CD4-positive, alpha-beta T cell treated with Interleukin-12 subunit alpha and Interleukin-12 subunit beta, for 1 hour (primary cell): ENCODE measurements around the gene MARCKSL1.
A peak's percentile ranks its signal among the peaks of the same experiment; 100 is the strongest.
"Not testable (repeated sequence)": the region's sequence is repeated elsewhere in the genome, so short reads cannot be mapped to it uniquely, and the experiment has no call there.

Experiments
- DNase-seq: peaks from one replicate; pipeline ENCODE4 v3.0.0-alpha.2; 2020

The MARCKSL1 gene, protein sequence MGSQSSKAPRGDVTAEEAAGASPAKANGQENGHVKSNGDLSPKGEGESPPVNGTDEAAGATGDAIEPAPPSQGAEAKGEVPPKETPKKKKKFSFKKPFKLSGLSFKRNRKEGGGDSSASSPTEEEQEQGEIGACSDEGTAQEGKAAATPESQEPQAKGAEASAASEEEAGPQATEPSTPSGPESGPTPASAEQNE

DNA sequence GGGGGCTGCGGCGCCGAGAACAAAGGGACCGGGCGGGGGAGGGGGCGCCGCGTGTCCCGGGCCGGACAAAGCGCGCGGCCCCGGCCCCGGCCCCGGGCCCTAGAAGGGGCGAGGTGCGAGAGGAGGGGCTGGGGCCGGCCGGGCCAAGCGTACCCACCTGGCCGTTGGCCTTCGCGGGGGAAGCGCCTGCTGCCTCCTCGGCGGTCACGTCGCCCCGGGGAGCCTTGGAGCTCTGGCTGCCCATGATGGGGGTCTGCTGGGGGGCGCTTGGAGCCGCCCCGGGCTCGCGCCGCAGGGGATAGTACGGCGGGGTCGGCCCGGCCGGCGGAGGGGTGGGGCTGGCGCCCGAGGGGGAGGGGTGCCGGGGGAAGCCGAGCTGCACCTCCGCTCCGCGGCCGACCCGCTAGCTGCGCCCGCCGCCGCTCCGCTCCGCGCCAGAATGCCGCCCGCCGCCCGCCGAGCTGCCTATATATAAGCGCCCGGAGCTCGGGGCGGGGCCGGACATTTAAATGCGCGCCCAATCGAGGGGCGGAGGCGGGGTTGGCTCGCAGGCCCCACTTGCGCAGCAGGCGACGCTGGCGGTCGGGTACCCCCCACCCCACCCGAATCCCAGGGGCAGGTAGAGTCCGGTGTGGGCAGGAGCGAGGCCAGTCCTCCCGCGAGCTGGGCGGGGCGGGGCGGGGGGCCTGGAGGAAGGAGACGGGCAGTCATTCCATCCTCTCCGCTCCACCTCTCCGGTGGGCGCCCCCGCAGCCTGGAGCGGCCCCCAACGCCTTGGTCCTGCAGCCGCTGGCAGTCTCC is at the start of gene MARCKSL1:
Gene MARCKSL1, minus strand, starts transcription at position 444 of the 801 bp plus-strand sequence. Its CDS starts 200 bp downstream, at position 244.
- DNase-seq, result peak; percentile 91

DNA sequence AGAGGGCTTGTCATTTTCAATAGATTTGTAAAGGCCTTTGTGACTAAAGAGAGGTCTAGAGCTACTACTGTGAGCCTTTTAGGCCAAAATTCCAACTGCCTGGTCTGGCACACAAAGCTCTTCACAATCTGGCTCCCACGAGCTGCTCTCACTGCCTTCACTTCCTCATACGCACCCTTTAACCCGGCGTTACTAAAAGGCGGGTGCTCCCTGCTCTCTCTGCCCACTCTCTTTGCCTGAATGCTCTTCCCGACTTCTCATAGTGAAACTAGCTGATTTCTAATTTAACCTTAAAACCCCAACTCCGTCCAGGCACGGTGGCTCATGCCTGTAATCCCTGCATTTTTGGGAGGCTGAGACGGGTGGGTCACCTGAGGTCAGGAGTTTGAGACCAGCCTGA is 44.0 kb upstream of the MARCKSL1 start:
- no peak for DNase-seq

DNA sequence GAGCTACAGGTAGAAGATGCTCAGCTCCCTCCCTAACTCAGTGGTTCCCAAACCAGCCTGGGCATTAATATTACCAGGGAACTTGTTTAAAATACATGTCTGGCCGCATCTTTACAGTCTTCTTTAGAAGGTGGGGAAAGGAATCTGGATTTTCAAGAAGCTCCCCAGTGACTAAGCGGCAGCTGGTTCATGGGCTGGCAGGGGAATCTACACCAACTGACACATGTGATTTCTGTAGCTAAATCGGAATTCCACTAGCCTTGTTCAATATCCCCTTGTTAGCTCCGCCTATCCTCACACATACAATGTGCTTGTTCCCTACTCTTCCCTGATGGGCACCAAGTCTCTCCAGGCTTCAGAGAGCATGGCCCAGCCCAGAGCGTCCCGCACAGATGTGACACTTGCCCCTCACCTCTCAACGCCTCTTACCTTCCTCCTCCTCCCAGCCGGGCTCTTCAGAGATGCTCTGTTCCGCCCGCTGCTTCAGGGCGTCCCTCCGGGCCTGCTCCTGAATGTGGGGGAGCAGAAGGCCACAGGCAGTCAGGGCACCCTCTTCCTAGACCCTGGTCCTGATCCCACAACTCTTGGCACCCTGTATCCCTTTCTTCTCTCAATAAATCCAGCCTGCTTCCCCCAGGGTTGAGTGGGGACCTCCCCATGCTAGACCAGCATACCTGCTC is 41.6 kb upstream of the MARCKSL1 start:
- no peak for DNase-seq

DNA sequence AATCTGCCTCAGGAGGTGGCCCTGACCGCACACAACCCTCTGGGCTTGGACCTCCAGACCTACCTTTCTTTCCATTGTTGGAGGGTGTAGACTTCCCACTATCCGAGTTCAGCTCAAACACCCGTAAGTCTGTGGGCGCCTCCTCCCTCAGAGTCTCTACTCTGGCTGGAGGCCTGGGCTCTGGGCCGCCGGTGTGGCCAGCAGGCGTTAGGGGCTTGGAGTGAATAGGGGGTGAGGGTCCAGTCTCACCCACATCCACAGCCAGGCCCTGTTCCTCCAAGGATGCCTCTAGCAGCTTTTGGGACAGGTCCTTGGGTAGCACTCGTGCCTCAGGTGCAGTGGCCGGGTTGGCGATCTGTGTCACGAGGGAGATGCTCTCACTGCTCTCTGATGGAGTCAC is 40.2 kb upstream of the MARCKSL1 start:
- DNase-seq, result no peak

DNA sequence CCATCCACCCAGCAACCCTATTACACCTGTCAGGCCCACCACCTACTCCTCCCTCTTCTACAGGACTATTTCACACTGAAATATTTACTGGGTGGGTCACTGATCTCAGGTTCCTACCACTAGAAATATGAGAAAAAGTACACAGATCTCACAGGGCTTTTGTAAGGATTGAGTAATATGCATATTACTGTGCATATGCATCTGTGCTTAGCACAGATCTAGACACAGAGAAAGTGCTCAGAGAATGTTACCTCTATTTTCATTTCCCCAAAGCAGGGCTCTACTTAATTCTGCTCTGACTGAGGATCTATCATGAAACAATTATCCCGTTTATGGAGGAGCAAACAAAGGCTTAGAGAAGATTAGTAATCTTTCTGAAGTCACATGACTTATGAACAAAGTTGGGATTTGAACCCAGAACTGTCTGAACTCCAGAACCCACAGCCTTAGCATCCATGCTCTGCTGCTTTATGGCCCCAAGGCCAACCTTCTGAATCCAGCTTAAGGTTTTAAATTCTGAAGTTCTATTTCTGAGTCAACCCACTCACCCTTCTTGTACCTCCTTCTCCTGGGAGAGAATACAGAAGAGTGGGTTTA is 38.1 kb upstream of the MARCKSL1 start:
- no peak for DNase-seq

DNA sequence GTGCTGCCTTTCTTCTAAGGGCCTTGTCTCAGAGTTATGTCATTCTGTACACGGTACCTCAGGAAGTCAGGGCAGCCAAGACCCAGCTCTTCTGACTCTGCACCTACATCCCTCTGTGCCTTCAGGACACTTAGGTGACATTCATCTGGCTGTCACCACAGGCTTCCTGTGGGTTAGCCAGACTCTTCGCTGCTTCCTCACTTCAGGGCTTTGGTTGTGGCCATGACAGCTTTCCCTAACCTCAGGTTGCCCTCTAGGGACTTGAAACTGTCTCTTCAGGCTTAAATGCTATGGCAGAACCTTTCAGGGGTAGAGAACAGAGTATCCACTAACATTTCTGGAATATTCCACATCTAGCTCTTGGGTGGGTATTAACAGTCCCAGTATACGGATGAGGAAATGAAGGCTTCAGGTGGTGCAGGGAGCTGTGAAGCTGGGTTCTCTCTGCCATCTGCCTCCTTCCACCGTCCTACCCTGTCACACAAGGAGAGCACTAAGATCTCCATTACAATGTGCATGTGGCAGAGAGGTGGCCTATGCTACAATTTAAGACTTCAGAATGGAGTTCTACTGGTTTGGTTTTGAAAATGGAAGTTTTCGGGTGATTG is 36.2 kb upstream of the MARCKSL1 start:
- peak; percentile 77 for DNase-seq

DNA sequence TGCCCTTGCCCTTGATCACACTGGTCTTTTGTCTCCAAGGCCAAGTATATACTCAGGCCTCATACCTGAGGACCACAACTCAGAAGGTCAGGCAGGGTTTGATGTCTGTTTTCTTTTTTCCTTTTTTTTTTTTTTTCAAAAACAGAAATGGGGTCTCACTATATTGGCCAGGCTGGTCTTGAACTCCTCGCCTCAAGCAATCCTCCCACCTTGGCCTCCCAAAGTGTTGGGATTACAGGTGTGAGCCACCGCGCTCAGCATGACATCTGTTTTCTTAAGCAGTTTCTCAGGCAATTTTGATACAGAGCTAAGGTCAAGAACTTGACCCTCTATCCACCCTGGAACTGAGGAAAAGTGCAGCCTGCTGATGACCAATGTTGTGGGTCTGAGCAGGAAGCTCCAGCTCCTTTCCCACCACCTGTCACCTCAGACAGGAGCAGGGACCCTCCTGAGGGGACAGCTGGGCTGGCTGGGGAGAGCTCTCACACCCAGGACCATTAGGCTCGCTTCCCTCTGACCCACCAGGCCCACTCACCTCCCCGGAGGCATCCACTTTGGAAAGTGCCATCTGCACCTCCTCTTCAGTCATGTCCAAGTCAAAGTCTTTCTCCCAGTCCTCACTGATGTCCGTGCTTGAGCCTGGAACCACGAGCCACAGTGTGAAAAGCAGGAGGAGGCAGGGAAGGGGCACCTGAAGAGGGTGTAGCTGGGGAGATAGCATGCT is 32.0 kb upstream of the MARCKSL1 start:
- DNase-seq, result no peak

DNA sequence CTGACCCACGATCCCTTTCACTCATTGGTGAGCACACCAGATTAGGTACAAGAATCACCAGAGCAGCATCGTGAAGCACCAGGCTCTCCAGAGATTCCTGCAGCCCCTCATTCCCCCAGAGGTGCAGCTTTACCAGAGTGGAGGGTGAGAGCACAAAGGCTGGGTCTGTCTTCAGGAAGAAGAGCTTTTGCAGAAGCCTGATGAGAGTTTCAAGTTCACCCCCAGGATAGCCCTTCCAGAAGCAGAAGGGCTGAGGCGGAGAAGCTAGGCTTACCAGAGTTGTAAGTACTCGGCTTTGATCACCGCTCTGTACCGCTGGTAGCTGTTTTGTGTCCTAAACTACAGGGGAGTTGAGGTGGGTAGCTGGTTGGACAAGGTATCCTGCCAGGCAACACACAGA is 29.4 kb upstream of the MARCKSL1 start:
- DNase-seq, result no peak

DNA sequence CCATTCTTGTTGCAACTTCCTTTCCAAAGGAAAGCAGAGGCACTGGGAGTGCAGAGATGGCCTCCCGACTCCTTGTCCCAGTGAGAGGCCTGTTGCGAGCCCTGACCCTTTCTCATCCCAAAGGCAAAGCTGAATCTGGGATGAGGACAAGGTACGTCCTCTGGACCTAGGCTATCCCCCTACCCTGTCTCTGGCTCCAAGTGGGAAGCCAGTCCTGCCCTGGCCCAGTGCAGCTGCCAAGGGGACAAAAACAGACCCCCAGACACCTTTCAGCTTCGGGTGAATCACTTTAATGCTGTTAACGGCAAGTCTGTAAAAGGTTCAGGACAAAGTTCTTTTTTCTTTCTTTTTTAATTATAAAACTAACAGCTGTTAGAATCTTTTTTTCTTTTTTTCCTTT is 28.8 kb upstream of the MARCKSL1 start:
- DNase-seq, result no peak

DNA sequence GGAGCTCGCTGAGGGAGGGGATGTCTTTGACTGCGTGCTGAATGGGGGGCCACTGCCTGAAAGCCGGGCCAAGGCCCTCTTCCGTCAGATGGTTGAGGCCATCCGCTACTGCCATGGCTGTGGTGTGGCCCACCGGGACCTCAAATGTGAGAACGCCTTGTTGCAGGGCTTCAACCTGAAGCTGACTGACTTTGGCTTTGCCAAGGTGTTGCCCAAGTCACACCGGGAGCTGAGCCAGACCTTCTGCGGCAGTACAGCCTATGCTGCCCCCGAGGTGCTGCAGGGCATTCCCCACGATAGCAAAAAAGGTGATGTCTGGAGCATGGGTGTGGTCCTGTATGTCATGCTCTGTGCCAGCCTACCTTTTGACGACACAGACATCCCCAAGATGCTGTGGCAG is 27.7 kb upstream of the MARCKSL1 start:
- DNase-seq, result no peak

DNA sequence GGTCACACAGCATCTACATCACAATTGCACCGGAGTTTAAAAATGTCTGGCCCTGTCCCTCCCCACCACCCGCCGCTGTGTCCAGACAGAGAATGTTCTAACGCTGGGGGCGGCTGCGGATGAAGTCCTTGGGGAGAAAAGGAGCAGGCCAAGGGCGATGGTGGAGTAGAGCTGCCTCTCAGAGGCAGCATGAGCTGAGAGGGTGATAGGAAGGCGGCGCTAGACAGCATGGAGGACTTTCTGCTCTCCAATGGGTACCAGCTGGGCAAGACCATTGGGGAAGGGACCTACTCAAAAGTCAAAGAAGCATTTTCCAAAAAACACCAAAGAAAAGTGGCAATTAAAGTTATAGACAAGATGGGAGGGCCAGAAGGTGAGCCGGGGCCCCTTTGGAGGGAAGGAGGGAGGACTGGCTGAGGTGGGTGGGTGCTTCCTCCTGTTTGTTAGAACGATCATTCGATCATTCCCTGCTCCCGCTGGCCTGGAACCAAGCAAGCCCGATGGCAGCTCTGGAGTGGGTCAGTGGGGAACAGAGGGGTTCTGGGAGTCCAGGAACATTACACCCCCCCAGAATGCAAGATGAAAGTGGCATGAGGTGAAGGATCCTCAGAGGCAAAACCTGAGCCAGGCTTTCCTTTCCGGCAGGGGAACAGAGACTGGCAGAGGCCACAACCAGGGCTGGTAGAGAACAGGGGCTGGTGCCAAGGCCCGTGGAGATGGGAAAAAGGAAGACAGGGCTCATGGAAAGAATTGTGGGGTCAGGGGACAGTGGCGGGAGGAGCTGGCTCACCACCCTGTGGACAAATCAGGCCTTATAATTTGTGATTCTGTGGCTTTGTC is 26.7 kb upstream of the MARCKSL1 start, which contains the start of the genes FAM229A and TSSK3:
Gene FAM229A, minus strand, starts transcription at position 12 of the 840 bp plus-strand sequence. CDS start 394 bp downstream, outside the sequence.
Gene TSSK3, plus strand, starts transcription at position 66 of the 840 bp plus-strand sequence. Its CDS starts 163 bp downstream, at position 229.
- no peak for DNase-seq

DNA sequence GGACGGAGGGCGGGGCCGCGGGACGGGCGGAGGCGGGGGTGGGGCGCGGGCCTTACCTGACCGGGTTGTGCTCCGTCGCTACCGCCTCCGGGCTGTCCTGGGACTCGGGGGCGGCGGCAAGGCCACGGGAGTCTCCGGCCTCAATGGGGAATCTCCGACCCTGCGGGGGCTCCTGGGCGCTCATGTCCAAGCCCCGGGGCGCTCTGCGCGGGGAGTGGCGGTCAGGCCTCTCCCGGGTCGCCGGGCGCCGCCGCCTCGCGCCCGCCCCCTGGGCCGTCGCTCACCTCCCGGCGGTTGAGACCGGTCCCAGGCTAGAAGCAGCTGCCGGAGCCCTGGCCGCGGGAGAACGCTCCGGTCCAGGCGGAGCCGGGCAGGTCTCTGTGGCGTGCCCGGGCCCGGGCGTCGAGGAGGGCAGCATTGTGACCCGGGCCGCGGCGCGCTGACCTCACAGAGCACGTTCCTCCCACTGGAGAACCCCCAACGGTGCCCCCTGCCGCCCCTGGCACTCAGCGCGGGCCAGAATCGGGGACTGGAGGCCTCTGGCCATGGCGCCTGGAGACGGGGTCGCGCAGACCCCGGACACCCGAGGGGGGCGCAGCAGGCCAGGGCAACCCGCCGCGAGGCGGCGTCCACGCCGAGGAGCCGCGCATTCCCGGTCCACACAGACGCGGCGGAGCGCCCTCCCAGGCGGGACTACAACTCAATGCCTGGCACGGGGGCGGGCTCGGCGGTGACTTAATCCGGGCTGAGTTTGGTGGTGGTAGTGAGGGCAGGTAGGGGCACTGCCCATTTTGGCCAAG is 25.8 kb upstream of the MARCKSL1 start:
- DNase-seq, result peak; percentile 31

DNA sequence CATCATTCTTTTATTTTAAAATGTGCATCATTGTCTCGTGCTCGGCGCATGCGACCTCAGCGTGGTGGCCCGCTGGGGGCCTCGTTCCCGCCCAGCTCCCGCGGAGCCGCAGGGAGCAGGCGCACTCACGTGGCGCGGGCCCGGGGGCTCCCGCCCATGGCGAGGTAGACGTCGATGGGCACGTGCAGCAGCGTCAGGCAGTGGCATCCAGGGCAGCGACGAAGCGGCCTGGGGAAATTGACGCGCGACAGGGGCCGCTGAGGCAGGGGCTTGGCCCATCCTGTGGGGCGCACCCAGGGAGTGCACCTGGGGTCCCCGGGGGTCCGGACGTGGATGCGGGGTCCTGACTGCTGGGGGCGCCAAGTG is 25.3 kb upstream of the MARCKSL1 start:
- DNase-seq, result no peak

DNA sequence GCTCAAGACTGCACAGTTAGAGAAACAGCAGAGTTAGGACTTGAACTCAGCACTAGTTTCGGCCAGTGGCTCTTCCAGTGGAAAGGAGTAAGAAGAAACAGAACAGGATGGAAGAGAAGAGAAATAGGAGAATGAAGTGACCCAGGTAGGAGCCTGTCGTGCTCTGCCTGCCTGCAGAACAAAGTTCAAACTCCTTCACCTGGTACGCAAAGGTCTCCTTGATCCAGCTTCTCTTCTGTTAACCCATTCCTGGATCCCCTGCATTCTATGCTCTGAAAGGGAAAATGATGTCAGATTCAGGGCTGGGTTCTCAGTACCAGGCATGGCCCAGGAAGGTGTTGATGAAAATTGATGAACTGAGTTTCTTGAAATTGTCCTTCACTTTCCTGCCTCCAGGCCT is 22.4 kb upstream of the MARCKSL1 start:
- no peak for DNase-seq

DNA sequence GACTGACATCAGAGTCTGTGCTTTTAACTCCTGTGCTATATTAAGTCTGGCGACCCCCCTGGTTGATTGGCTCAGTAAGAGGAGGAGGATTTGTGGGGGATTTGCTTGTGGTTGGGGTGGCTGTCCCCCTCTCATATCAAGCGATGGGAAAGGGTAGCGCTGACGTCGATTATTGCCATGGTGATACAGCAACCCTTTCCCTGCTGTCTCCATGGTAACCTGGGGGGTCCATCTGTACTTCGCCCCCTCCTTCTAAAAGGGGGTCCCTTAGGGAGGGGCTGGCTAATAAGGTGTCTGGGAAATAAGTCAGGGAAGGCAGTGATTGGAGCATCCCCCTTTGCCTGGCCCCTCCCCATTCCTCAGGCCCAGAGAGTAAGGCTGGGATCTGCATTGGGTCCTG is 21.6 kb upstream of the MARCKSL1 start:
- no peak for DNase-seq

DNA sequence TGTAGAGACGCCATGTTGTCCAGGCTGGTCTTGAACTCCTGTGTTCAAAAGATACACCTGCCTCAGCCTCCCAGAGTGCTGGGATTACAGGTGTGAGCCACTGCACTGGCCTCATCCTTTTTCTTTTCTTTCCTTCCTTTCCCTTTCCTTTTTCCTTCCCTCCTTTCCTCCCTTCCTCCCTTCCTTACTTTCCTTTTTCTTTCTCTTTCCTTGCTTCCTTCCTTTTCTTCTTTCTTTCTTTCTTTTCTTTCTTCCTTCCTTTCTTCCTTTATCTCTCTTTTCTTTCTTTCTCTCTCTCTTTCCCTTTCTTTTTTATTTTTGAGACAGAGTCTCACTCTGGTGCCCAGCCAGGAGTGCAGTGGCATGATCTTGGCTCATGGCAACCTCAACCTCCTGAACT is 20.4 kb upstream of the MARCKSL1 start:
- no peak for DNase-seq

DNA sequence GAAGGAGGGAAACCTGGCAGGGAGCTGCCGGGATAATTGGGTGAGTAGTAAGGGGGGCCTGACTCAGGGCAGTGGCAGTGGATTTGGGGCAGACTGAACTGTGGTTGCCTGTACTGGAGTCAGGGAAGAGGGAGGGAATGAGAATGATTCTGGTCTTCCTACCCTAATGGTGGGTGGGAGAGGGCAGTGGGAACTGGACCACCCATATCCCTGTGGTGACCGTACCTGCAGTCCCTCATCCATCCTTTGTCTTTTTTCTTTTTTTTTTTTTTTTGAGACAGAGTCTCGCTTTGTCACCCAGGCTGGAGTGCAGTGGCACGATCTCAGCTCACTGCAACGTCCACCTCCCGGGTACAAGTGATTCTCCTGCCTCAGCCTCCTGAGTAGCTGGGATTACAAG is 19.7 kb upstream of the MARCKSL1 start:
- DNase-seq, result not testable (repeated sequence)

DNA sequence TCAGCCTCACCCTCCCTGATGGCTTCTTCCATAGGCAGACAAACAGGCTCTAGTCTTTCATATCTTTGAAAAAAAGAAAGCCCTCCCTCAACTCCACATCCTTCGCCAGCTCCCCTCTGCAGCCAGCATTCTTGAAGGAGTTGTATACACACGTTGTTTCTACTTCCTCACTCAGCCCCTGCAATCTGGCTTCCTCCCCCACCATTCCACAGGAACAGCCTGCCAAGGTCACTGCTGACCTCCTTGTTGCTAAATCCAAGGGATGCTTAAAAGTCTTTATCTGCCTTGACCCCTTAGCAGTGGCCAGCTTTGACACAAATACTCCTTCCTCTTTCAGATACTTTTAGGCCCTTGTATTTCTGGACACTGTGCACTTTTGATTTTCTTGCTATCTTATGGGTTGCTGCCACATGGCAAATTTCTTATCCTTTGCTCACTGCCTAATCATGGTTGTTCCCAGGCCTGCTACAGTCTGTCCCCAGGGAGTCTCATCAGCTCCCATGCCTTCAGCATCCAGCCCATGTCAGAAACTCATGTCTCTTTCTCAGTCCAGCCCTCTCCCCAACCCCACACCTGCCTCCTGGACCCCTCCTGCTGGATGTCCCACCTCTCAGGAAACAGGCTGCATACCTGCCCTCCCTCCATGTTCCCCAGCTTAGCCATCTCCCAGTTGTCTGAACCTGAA is 18.0 kb upstream of the MARCKSL1 start:
- DNase-seq, result no peak

DNA sequence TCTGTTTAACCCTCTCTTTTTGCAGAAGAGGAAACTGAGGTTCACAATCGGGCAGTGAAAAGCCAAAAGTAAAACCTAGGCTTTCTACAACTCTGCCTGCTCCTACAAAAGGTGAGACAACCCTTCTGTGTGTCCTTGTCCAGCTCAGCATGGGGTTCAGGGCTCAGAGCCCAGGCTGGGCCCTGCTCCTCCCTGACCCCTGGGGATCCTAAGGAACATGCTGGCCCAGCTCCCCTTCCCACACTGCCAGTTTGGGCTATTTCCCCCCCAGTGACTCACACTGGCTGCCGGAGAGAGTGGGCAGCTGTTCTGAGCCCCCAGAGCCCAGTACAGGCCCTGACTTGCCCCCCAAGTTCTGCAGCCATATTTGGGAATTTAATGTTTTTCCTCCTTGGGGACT is 17.4 kb upstream of the MARCKSL1 start:
- DNase-seq, result no peak
